DMS153 treated with DMSO at 0.1 percent for 48 hours (cell line): ENCODE data around the gene NOL9.
"Not testable (repeated sequence)": the region's sequence is repeated elsewhere in the genome, so short reads cannot be mapped to it uniquely, and the experiment has no call there.

Experiments
- DNase-seq: peaks from one replicate; lab custom pipeline; 2025; ENCODE audit not compliant: unreplicated experiment; lab: John Stamatoyannopoulos, UW

Gene NOL9

DNA sequence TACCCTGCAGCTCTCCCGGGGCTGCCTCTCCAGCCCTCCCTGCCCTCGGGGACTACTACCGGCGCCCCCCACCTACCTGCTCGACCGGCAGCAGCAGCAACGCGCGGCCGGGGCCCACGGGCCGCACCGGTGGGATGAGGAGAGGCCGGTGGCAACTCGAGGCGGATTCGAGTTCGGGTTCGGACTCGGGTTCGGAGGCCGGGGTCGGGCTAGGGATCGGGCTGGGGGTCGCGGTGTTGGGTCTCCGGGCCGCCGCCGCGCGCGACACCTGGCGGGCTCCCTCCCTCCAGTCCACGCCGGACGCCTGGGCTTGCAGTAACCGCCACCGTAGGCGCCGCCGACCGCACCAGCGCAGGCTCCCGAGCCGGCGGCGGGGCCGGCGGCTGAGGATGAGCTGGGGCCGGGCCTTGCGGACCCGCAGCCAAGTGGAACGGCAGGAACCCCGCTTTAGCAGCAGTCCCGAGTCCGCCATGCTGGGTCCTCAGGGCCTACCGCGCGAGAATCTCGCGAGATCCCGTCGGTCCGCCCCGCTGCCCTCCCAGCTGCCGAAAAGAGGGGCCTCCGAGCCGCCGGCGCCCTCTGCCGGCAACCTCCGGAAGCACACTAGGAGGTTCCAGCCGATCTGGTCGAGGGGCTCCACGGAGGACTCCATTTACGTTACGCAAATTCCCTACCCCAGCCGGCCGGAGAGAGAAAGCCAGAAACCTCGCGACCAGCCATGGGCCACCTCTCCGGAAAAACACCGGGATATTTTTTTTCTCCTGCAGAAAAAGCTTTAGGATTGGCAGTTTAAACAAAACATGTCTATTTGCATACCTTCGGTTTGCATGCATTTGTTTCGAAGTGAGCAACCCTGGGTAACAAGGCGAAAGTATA, at the start of gene NOL9:
NOL9 (minus strand) TSS at position 483 of the 876 bp plus-strand sequence; CDS start at position 472, 11 bp downstream.
- DNase-seq: peak; percentile 64

DNA sequence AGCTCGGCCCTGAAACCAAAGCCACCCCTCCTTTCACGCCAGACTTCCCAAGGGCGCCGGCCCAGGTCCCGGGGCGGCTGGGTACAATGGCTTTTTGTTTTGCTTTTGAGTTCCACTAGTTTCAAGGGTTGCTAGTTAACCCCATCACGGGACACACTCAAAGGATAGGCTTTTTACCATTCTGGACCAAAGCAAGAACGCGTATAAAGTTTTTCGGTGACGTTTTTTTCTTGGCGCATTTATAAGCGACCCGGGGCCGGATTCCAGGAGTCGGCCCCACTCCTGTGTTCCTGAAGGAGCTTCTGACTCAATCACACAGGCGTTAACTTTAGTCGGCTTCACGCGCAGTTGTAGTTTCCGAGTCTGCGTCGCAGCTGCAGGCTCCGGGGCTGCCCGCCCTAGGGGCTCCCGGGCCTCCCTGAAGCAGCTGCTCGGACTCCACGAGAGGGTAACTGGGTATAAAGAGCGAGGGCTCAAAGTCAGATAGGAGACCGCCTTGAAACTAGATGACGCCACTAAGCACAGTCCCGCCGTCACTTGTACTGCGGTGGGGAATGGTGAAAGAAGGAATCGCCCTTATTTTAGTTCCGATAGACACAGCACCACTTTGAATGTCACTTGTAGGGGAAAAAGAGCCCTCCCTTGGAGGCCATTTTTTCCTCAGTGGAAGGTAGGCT, 49.1 kb upstream of the NOL9 start:
- DNase-seq: peak; percentile 55

DNA sequence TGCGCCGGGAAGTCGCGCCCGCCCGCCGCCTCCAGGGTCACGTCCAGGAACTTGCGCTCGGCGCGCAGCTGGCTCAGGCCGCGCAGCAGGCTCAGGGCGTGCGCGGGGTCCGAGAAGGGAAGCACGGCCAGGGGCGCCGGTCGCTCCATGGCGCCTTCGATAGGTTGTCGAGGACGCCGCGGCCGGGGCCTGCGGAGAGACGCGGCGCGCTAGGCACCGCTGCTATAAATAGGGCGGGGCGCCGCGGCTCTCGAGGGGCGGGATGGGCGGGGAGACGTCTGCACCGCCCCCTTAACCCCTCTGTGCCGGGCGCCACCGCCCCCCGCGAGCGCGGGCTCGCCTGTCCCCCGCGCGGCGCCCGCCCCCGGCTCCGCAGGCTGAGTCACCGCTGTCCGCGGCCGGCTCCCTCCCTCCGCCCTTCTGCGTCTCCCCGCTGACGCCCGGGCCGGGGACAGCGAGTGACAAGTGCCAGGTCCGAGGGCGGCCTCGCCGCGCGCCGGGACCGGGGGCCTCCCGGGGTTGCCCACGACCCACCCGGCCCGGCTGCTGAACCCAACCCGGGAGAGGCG, 48.4 kb upstream of the NOL9 start, which contains the start of gene KLHL21:
KLHL21 (minus strand) TSS at position 201 of the 569 bp plus-strand sequence; CDS start at position 149, 52 bp downstream.
- peak; percentile 21 for DNase-seq

DNA sequence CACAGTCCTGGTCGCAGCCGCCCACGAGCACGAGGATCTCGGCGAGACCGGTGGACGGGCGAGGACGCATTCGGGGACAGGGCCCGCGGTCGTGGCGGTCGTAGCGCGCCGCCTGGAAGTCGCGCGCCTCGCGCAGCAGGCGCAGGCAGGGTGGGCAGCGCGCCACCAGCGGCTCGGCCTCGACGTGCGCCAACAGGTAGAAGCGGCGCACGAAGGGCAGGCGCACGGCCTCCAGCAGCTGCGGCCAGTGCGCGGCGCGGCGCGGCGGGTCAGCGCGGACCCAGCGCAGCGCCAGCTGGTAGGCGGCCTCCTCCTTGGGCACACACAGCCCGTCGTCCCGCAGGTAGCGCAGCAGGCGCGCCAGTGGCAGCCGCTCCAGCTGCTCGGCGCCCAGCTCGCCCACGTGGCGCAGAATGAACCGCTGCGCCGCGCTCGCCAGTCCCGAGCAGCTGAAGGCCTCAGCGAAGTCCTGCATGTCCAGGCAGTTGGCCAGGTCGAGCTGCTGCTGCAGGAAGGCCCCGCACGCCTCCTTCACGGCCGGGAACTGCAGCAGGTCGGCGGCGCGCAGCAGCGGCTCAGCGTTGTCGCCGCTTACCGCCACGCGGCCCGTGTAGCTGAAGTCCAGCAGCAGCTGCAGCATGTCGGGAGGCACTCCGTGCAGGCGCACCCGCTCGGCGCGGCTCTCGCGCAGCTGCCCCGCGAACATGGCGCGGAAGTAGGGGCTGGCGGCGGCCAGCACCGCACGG, 47.8 kb upstream of the NOL9 start:
- DNase-seq: no peak

DNA sequence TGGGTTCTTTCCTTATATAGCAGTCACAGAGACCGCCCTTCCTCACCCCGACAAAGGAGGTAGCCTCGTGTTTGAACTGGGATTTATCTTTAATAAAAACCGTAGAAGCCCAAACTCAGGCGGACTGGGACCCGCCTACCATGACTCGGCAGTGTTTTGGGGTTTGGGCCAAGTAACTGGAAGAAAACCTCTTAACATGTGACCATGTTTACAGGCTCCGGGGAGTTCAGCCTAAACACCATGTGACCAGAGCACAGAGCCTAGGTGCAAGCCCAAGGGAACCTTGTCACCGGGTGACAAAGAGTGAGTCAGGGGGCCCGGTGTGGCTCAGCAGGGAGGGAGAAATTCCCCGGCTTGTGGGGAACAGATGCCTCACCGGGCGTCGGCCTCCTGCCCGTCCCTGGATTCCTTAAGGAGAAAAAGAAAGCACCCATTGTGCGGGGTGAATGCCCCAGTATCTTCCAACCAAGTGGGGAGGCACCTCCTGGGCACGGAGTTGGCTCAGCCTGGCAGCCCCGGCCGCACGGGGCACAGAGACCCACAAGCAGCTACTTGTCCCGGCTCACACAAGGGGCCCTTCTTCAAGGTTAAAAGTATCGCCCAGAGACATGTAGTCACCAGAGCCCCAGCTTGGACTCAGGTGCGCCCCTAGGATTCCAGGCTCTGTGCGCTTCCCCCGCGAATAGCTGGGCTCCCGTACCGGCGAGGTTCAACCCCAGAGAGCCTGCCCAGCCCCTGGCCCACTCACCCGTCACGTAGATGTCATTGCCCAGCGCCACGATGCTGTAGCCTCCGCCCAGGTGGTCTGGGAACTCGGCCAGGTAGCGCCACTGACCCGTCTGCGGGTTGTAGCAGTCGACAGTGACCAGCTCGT, 47.0 kb upstream of the NOL9 start:
- no peak for DNase-seq

DNA sequence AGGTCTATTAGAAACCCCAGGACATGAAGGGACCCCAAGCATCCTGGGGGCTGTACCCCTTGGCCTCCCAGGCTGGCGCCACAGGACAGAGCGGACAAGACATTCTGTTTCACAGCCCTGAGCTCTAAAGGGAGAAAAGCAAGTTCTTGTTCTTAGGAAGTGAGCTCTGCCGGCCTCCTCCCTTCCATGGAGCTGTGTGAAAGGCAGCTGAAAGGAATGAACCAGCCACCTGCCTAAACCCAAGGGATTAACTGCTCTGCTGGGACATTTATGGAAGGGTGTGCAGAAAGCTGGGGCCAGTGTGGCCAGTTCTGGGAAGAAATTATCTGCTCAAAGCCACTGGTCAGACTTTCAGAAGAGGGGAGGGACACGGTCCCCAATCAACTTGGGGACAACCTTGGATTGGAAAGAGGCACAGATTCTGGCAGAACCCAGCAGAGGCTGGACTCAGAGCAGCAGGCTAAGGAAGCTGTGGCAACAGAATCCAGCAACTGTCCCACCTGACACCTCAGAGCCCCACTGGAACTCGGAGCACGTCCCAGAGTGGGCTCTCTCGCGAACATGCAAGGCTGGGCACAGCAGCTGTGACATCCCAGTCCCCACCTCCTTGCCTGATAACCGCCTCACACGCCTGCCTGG, 46.2 kb upstream of the NOL9 start:
- DNase-seq: no peak

DNA sequence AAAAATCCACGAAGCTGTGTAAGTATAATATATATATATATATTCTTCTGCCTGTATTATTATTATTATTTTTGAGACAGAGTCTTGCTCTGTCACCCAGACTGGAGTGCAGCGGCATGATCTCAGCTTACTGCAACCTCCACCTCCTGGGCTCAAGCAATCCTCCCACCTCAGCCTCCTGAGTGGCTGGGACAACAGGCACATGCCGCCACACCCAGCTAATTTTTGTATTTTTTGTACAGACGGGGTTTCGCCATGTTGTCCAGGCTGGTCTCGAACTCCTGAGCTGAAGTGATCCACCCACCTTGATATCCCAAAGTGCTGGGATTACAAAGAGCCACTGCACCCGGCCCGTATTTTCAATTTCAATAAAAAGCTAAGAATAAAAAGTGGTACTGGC, 45.7 kb upstream of the NOL9 start:
- DNase-seq: not testable (repeated sequence)

DNA sequence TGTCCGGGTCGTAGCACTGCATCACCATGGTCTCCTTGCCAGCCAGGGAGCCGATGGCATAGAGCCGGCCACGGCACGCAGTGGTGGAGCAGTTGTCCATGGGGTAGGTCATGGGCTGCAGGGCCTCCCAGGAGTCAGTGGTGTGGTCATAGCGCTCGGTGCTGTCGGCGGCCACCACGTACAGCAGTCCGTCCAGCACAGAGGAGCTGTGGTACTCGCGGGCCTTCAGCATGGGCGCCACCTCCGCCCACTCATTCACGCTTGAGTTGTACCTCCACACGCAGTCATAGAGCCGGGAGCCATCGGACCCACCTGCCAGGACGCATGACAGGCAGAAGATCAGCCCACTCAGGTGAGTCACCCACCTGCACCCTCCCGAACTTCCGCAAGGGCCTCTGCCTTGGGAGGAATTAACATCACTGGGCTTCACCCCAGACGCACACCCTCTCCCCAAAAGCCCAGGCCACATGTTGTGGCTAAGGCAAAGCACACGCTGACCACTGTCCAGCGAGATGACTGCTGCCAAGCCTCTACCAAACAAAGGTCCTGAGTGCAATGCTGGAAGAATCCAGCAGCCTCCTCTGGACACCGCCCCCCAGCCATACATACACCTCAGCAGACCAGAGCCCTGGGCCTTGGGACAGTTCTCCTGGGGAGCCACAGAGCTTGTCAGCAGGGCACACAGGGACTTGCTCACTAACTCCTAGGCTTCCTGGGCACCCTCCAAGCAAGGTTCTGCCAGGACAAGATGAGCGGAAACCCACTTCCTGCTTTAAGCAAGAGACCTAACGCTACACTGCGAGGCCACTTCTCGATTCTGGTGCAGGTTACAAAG, 45.0 kb upstream of the NOL9 start:
- no peak for DNase-seq

DNA sequence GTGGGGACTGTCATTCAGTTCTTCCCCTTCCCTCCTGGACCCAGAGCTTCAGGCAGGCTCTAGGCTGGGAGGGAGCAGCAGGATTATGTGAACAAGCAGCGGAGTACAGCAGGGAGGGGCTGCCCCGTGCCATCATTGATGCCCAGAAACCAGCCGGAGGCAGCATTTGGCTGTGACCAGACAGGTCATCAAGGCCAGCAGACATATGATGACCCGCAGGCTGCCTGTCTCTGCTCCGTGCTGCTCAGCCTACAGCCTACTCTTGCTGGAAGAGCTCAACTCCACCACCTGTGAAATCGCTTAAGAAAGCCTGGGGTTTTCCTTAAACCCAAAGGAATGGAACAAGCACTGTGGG, 43.4 kb upstream of the NOL9 start:
- no peak for DNase-seq

DNA sequence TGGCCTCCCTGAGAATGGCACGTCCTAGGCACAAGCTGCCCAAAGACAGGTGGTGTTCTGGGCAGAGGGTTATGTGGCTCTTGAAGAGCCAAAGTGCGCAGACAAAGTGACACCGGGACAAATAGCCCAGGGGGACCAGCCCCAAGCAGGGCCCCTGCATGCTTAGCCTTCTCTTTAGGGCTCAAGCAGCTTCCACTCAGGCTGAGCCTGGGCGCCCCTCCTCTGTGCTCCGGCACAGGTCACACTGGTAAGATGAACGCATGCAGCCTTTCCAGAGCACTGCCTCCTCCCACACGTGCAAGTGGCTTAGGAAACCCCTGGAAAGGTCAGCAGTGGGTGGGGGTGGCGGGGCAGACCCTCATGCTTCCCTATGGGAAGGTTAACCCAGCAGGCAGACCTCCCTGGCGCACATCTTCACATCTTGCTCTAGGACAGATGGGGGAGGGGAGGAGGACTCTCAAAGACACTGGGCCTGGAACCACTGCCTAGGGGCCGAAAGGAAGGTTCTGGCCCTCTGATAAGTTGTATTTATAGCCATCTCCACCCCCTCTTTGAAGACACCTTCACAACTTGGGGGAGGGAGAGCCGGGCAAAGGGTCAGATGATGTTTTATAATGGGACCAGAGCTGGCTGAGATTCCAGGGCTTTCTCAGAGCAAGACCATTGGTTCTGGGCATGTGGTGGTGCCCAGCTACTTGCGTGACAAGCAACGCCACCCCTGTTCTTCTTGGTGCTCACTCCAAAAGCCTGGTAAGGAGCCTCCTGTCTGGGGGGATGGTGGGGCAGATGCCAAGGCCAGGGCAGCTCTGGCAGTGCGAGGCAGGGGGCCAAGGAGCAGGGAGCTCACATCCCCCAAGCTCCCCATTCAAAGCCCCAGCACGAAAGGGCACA, 42.8 kb upstream of the NOL9 start:
- DNase-seq: no peak

DNA sequence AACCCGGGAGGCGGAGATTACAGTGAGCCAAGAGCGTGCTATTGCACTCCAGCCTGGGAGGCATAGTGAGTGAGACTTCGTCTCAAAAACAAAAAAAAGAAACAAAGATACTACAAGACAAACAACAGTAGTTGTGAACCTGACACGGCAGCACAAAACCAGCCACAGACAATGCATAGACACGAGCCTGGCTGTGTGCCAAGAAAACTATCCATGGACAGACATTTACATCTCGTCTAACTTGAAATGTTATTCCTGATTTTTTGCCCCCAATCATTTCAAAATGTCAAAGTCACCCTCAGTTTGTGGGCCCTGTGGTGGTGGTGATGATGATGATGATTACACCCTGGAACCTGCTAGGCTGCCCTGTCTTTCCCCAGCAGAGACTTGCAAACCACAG, 42.0 kb upstream of the NOL9 start:
- no peak for DNase-seq

DNA sequence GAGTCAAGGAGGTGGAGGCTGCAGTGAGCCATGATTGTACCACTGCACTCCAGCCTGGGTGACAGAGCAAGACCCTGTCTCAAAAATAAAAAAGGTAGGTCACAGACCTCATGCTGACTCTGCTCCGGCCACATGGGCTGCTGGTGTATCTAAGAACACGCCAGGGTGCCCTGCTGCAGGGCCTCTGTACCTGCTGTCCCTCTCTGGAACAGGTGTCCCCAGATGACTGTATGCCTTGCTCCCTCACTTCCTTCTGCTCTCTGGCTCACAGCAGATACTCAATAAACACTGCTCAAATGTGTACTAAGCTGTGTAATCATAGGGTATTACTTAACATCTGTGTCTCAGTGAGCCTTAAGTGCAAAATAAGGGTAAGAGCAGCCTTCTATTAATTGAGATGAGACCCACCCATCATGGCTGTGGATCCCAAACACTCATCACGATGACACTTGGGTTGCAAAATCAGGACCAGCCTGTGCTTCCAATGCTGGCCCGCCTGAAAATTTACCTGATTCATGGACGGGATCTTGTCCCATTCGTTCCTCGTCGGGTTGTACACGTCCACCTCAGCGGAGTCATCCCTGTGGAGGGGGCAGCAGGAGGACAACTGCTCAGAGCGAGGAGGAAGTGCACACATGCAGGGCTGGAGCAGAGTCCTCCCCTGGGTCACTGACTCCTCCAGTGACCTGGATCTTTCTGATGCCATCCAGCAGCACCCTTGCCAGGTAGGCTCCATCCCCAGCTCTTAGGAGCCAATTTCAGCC, 40.8 kb upstream of the NOL9 start:
- DNase-seq: no peak

DNA sequence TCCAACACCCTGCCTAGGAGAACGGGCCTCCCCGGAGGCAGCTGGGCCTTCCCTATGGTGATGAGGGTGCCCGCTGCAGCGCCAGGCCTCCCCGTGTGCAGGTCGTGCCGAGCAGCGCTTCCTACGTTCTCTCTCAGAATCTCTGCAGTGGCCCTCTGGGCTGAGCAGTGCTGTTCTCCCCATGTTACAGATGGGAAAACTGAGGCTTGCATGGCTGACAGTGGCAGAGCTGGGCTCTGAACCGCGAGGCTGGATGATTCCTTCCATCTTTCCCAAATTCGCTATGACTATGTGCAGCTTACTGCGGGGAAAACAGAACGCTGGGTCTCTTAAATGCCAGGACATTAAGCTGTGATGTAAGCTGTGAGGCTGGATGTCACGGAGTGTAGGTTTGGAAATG, 39.5 kb upstream of the NOL9 start:
- DNase-seq: no peak

DNA sequence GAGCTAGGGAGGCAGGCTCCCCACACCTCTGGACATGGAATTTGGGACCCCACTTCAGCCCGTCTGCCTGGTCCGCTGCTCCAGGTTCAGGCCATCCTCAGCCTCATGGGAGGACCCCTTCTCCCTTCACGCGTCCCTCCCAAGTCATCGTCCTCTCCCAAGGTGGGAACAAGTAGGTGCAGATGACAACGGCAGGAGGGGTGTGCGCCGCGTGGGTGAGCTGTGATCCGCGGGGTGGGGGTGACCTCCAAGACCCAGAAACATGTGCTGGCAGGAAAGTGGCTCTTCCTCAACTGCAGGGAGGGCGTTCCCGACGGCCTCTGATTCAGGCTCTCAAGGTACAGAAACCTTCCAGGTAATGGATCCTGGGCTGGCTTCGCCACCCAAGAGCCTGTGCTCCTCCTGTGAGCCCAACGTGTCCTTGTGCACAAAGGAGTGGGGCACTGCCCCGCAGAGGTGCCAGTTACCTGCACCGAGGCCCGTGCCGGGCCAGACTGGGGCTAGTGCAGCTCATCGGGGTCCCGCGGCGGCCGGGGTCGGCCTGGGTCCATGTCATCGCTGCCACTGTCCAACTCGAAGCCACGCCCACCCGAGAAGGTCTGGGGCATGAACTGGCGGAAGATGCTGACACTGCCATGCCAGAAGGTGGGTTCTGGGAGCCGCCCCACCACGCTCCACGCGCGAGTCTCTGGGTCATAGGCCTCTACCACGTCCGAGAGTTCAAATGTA, 38.7 kb upstream of the NOL9 start:
- no peak for DNase-seq

DNA sequence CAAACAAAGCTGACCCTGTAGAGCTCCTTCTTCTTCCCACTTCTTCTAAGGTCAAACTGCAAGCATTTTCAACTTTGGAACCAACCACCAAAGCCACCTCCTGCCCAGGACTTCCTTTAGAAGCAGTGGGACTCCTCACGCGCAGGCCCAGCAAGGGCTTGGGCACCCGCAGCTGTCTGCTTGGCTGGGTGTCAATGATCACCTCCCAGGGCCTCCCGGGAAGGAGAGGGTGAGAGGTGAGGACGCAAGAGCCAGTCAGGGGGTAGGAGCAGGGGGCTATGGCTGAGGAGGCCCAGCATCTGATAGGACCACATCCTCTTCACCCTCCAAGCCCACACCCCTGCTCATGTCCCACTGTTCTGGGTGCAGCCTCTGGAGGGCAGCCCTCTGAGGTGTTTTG, 38.1 kb upstream of the NOL9 start:
- no peak for DNase-seq

DNA sequence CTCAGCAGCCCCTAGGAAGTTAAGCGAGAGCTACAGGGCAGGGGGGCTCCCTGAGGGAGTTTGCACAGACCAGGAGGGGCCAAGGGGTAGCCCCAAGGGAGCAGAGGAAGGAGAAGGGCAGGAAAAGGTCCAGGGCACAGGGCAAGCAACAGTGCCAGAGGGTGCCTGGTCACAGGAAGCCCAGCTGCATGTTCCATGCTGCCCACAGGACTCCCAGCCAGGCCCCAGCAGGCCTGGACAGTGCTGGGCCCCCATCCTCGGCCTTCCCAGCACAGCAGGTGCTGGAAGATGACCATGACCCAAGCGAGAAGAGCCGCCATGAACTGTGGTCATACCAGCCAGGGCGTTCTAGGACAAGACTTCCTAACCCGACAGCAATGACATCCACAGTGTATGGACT, 37.3 kb upstream of the NOL9 start:
- DNase-seq: no peak

DNA sequence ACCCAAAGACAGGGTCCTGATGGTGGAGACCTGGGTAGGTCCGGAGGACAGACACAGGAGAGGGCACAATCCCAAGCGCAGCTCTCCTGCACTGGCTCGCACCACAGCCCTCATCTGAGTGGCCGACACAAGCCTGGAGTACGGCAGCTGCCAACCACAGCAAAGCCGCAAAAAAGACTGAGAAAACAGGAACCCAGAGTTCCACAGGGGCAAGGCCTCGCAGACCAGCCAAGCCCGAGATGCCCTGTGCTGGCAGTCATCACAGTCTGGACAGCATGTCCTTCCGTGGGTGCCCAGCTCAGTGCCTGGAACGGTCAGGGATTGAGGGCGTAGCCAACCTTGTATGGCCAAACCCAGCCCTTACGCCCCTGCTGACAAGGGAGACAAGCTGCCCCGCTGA, 36.9 kb upstream of the NOL9 start:
- no peak for DNase-seq
